Activated naive CD4-positive, alpha-beta T cell treated with anti-CD3 and anti-CD28 coated beads for 36 hours (primary cell): Measurements from ENCODE around the gene PLEKHG3. TPM values are rescaled to one million over a fixed set of nuclear protein-coding genes. Genes with fewer than 3 reads are reported as not detected.

Source experiments
- CTCF ChIA-PET: fragments of 350-600 bp; sonication (Branson Sonifier 250); formaldehyde crosslinking; loops from one replicate; lab custom pipeline; 2021; ENCODE audit warnings: antibody characterized with exemption; lab: Charles Lee
- DNase-seq: peaks from one replicate; pipeline ENCODE4 v3.0.0-alpha.2; 2020
- H3K27ac Mint-ChIP-seq: one replicate; pipeline ENCODE4 v1.8.0; 2021; ENCODE audit warnings: mild to moderate bottlenecking, mixed read lengths
- H3K27me3 Mint-ChIP-seq: one replicate; pipeline ENCODE4 v1.8.0; 2021; ENCODE audit warnings: low read depth, mixed read lengths
- H3K36me3 Mint-ChIP-seq: one replicate; pipeline ENCODE4 v1.8.0; 2021; ENCODE audit warnings: low read depth, mixed read lengths
- H3K4me1 Mint-ChIP-seq: one replicate; pipeline ENCODE4 v1.8.0; 2021; ENCODE audit warnings: low read depth, mixed read lengths
- H3K4me3 Mint-ChIP-seq: one replicate; pipeline ENCODE4 v1.8.0; 2021; ENCODE audit warnings: mild to moderate bottlenecking, moderate library complexity, mixed read lengths
- H3K9me3 Mint-ChIP-seq: one replicate; pipeline ENCODE4 v1.8.0; 2021; ENCODE audit warnings: mixed read lengths
- intact Hi-C: fragments of 100-400 bp; cut with micrococcal nuclease; formaldehyde crosslinking; loops from one replicate; pipeline ENCODE4 v1.15.1; 2023
- total RNA-seq, 2 experiments: library from RNA; stranded (reverse); gene quantifications; one replicate each; pipeline ENCODE4 v1.2.3, GENCODE V29; 2021

Gene PLEKHG3
- total RNA-seq, 2 experiments from 2014 or later: 0.48 to 1.1 TPM

- H3K27me3 Mint-ChIP-seq: no peaks in the 10 kb centered on the region
- intact Hi-C loops: no loop called here
- peaks cover 2% of the 10 kb centered on the region for H3K4me1 Mint-ChIP-seq
- no peak overlapping the region for H3K27ac Mint-ChIP-seq
- CTCF ChIA-PET: no interaction called here
- no peak overlapping the region for H3K4me3 Mint-ChIP-seq
- no peaks in the 10 kb centered on the region for H3K36me3 Mint-ChIP-seq
- no peaks in the 10 kb centered on the region for H3K9me3 Mint-ChIP-seq
- DNase-seq: no peak
These were observed 28.4 kb downstream of the PLEKHG3 start for GRCh38 chr14:64732536-64733120.

- CTCF ChIA-PET: no interaction called here
- H3K4me1 Mint-ChIP-seq: peaks cover 2% of the 10 kb centered on the region
- intact Hi-C loops: no loop called here
These were observed 29.1 kb downstream of the PLEKHG3 start for GRCh38 chr14:64733321-64733720.

GRCh38 chr14:64733899-64734298, 29.7 kb downstream of the PLEKHG3 start:
- no peaks in the 10 kb centered on the region for H3K9me3 Mint-ChIP-seq
- DNase-seq: no peak
- H3K27me3 Mint-ChIP-seq: no peaks in the 10 kb centered on the region
- no peak overlapping the region for H3K4me3 Mint-ChIP-seq
- CTCF ChIA-PET: interaction anchor here (0.8 kb wide), 1 partner anchor 62 kb away, joined by 3 read pairs; no protein-coding TSS in a partner anchor
- intact Hi-C loops: no loop called here
- H3K27ac Mint-ChIP-seq: no peak overlapping the region
- H3K36me3 Mint-ChIP-seq: no peaks in the 10 kb centered on the region
- peaks cover 2% of the 10 kb centered on the region for H3K4me1 Mint-ChIP-seq

More at GRCh38 chr14:64733321-64733720, 29.1 kb downstream of the PLEKHG3 start:
- H3K9me3 Mint-ChIP-seq: no peaks in the 10 kb centered on the region
- H3K36me3 Mint-ChIP-seq: no peaks in the 10 kb centered on the region
- no peak overlapping the region for H3K27ac Mint-ChIP-seq
- H3K4me3 Mint-ChIP-seq: no peak overlapping the region
- DNase-seq: no peak
- no peaks in the 10 kb centered on the region for H3K27me3 Mint-ChIP-seq

GRCh38 chr14:64734990-64735389, 30.8 kb downstream of the PLEKHG3 start:
- Mint-ChIP-seq H3K27me3 (no peaks in the 10 kb centered on the region), H3K27ac (no peak overlapping the region), H3K4me1 (no peaks in the 10 kb centered on the region), H3K9me3 (no peaks in the 10 kb centered on the region), H3K4me3 (no peak overlapping the region), H3K36me3 (no peaks in the 10 kb centered on the region)
- DNase-seq: no peak
- CTCF ChIA-PET: no interaction called here
- intact Hi-C loops: no loop called here

GRCh38 chr14:64736271-64737169, 32.3 kb downstream of the PLEKHG3 start:
- H3K36me3 Mint-ChIP-seq: no peaks in the 10 kb centered on the region
- no peaks in the 10 kb centered on the region for H3K4me1 Mint-ChIP-seq
- intact Hi-C loops: no loop called here
- DNase-seq: no peak
- no peak overlapping the region for H3K27ac Mint-ChIP-seq
- CTCF ChIA-PET: no interaction called here
- no peak overlapping the region for H3K4me3 Mint-ChIP-seq
- H3K27me3 Mint-ChIP-seq: no peaks in the 10 kb centered on the region
- H3K9me3 Mint-ChIP-seq: no peaks in the 10 kb centered on the region

- Mint-ChIP-seq H3K4me1 (no peaks in the 10 kb centered on the region), H3K27me3 (no peaks in the 10 kb centered on the region), H3K36me3 (no peaks in the 10 kb centered on the region), H3K9me3 (no peaks in the 10 kb centered on the region), H3K27ac (no peak overlapping the region), H3K4me3 (no peak overlapping the region)
- intact Hi-C loops: no loop called here
- CTCF ChIA-PET: no interaction called here
- DNase-seq: no peak
These were observed 33.4 kb downstream of the PLEKHG3 start for GRCh38 chr14:64737391-64738280.

- Mint-ChIP-seq H3K4me3 (no peak overlapping the region), H3K9me3 (no peaks in the 10 kb centered on the region), H3K27ac (no peak overlapping the region), H3K27me3 (no peaks in the 10 kb centered on the region), H3K4me1 (no peaks in the 10 kb centered on the region), H3K36me3 (no peaks in the 10 kb centered on the region)
- intact Hi-C loops: no loop called here
- DNase-seq: no peak
- CTCF ChIA-PET: no interaction called here
These were observed 34.1 kb downstream of the PLEKHG3 start for GRCh38 chr14:64738281-64738804.

GRCh38 chr14:64741200-64741599, 37.0 kb downstream of the PLEKHG3 start:
- Mint-ChIP-seq H3K4me1 (peaks cover 9% of the 10 kb centered on the region), H3K27me3 (no peaks in the 10 kb centered on the region), H3K27ac (no peak overlapping the region), H3K4me3 (no peak overlapping the region), H3K9me3 (no peaks in the 10 kb centered on the region), H3K36me3 (no peaks in the 10 kb centered on the region)
- intact Hi-C loops: no loop called here
- CTCF ChIA-PET: no interaction called here
- no peak for DNase-seq

GRCh38 chr14:64741961-64742360, 37.7 kb downstream of the PLEKHG3 start:
- Mint-ChIP-seq H3K9me3 (no peaks in the 10 kb centered on the region), H3K4me3 (no peak overlapping the region), H3K4me1 (peaks cover 9% of the 10 kb centered on the region), H3K36me3 (no peaks in the 10 kb centered on the region), H3K27me3 (no peaks in the 10 kb centered on the region), H3K27ac (no peak overlapping the region)
- DNase-seq: no peak
- intact Hi-C loops: no loop called here
- CTCF ChIA-PET: no interaction called here

- no peak for DNase-seq
- Mint-ChIP-seq H3K36me3 (no peaks in the 10 kb centered on the region), H3K27me3 (no peaks in the 10 kb centered on the region), H3K4me1 (peaks cover 9% of the 10 kb centered on the region), H3K27ac (no peak overlapping the region), H3K4me3 (no peak overlapping the region), H3K9me3 (no peaks in the 10 kb centered on the region)
- CTCF ChIA-PET: no interaction called here
- intact Hi-C loops: no loop called here
These were observed 38.8 kb downstream of the PLEKHG3 start for GRCh38 chr14:64743061-64743460.

GRCh38 chr14:64745511-64746091, 41.4 kb downstream of the PLEKHG3 start:
- intact Hi-C loops: no loop called here
- no peak overlapping the region for H3K4me3 Mint-ChIP-seq
- H3K27ac Mint-ChIP-seq: no peak overlapping the region
- no peaks in the 10 kb centered on the region for H3K36me3 Mint-ChIP-seq
- no peaks in the 10 kb centered on the region for H3K9me3 Mint-ChIP-seq
- no peak for DNase-seq
- no peaks in the 10 kb centered on the region for H3K27me3 Mint-ChIP-seq
- CTCF ChIA-PET: no interaction called here
- peaks cover 9% of the 10 kb centered on the region for H3K4me1 Mint-ChIP-seq
